Gastroesophageal sphincter (tissue), 3 donors: ENCODE results near the gene INTS11.

ENCODE experiments used
- EP300 ChIP-seq: sonication (generic); formaldehyde crosslinking; IDR thresholded peaks from one replicate; pipeline ENCODE4 v1.6.1; 2017; ENCODE audit warnings: antibody characterized with exemption, mild to moderate bottlenecking
- TF ChIP-seq, protein P1 (sequence below), 4 experiments: fragments of 200-600 bp in 2 of 4; fragments of 450-650 bp in 2 of 4; sonication (generic) in 1 of 4; IDR thresholded peaks; one replicate each; pipeline ENCODE4 v1.5.1; 2017 to 2019; ENCODE audit warnings: antibody characterized with exemption in 4 of 4, mild to moderate bottlenecking in 2 of 4, moderate library complexity in 2 of 4

DNA sequence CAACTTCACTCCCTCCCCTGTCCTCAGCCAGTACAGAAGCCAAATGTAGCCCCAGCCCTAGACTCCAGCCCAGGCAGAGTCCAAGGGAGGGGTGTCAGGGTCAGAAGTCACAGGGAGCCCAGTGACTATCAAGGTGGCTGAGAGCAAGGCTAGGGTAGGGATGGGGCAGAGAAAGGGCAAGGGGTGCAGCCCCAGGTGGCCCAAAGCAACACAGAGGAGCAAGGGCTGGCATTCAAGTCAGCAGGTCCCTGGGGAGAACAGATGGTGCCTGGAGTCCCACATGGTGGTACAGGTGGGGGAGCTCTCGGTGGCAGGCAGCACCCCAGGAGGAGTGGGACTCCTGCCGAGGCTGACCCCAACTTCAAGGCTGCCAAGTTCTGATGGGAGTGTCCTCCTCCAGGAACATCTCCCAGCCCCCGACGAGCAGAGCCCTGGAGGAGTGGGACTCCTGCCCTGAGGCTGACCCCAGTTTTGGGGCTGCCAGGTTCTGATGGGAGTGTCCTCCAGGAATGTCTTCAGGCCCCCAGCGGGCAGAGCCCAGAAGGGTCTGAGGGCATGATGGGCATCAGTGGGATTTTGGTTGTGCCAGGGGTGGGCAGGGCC, 28.4 kb upstream of the INTS11 start:
- TF ChIP-seq, protein P1, sequence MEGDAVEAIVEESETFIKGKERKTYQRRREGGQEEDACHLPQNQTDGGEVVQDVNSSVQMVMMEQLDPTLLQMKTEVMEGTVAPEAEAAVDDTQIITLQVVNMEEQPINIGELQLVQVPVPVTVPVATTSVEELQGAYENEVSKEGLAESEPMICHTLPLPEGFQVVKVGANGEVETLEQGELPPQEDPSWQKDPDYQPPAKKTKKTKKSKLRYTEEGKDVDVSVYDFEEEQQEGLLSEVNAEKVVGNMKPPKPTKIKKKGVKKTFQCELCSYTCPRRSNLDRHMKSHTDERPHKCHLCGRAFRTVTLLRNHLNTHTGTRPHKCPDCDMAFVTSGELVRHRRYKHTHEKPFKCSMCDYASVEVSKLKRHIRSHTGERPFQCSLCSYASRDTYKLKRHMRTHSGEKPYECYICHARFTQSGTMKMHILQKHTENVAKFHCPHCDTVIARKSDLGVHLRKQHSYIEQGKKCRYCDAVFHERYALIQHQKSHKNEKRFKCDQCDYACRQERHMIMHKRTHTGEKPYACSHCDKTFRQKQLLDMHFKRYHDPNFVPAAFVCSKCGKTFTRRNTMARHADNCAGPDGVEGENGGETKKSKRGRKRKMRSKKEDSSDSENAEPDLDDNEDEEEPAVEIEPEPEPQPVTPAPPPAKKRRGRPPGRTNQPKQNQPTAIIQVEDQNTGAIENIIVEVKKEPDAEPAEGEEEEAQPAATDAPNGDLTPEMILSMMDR (IDR thresholded peaks at IDR 0.05), result no peak
- no peak for TF ChIP-seq EP300
